ENCODE results near the gene PELO. TPM values are rescaled to one million over a fixed set of nuclear protein-coding genes. Genes with fewer than 3 reads are reported as not detected.

Gene PELO
- polyA plus RNA-seq, 1 of the 3 experiments (the other 2 are of a cell fraction) = 10.7 TPM

GRCh38 chr5:52808316-52808901 lies 20.7 kb downstream of the PELO start:
- Histone ChIP-seq H3K79me2 (ENCODE audit: insufficient read depth) (peaks cover 39% of the 10 kb centered on the region), H3K4me3 (ENCODE audit: low read depth in 2 of 2, low read length in 1 of 2) (no peak overlapping the region), H3K36me3 (replicated peaks in 1 of 2; ENCODE audit: control insufficient read depth in 1 of 2, insufficient read depth in 2 of 2, low read length in 1 of 2) (peaks cover 26 to 27% of the 10 kb centered on the region in 2 experiments), H3K4me1 (ENCODE audit: control insufficient read depth in 1 of 2, insufficient read depth in 2 of 2, low read depth in 1 of 2, low read length in 1 of 2) (peaks cover 3 to 22% of the 10 kb centered on the region in 2 experiments), H3K9ac (no peak overlapping the region), H3K9me3 (no peaks in the 10 kb centered on the region), H3K27me3 (ENCODE audit: insufficient read depth) (no peaks in the 10 kb centered on the region), H3K27ac (ENCODE audit: low read depth in 2 of 2, low read length in 1 of 2) (no peak overlapping the region), H3K9me2 (no peaks in the 10 kb centered on the region), H3K4me2 (no peak overlapping the region), H3F3A (replicated peaks; ENCODE audit: insufficient read depth) (peaks cover 21% of the 10 kb centered on the region), H2AFZ (ENCODE audit: low read depth) (no peak overlapping the region), H4K20me1 (ENCODE audit: insufficient read depth) (peaks cover 3% of the 10 kb centered on the region; the same call in 1 of the 2 replicates)
- whole genome bisulfite sequencing (ENCODE audit: low lambda C conversion rate) = 91% methylated on average over 2 of the region's 2 CpGs
- ChIA-PET CTCF (interaction anchor here (1.4 kb wide), 1 partner anchor 19 kb away, joined by 4 read pairs; no protein-coding TSS in a partner anchor), POLR2A (no interaction called here)
- no peak for DNase-seq
- TF ChIP-seq YY1 (IDR thresholded peaks at IDR 0.05; ENCODE audit: low read depth) (no peak), USF1 (IDR thresholded peaks at IDR 0.05; ENCODE audit: borderline replicate concordance, low read depth) (no peak), JUND (IDR thresholded peaks at IDR 0.05) (no peak), FOXJ3 (CRISPR knock-in tag; IDR thresholded peaks at IDR 0.05) (no peak), RXRA (IDR thresholded peaks at IDR 0.05; ENCODE audit: borderline replicate concordance, low read depth) (no peak), MAX (IDR thresholded peaks at IDR 0.05; ENCODE audit: low read depth) (no peak), SIN3A (IDR thresholded peaks at IDR 0.05; ENCODE audit: borderline replicate concordance, low read depth, low read length) (no peak), GABPA (IDR thresholded peaks at IDR 0.05; ENCODE audit: low read depth) (no peak), POLR2AphosphoS5 (IDR thresholded peaks at IDR 0.05; ENCODE audit: low read depth, low read length) (no peak), RCOR1 (IDR thresholded peaks at IDR 0.05; ENCODE audit: low read length) (no peak), FOXM1 (IDR thresholded peaks at IDR 0.05; ENCODE audit: low read depth) (no peak), EP300 (IDR thresholded peaks at IDR 0.05; ENCODE audit: borderline replicate concordance in 1 of 2, low read depth in 1 of 2, low read length in 1 of 2) (no peak), REST (IDR thresholded peaks at IDR 0.05; ENCODE audit: low read depth, low read length) (no peak), PBX3 (IDR thresholded peaks at IDR 0.05) (no peak), MXI1 (IDR thresholded peaks at IDR 0.05; ENCODE audit: low read depth, low read length) (no peak), IRF3 (IDR thresholded peaks at IDR 0.05; ENCODE audit: low read depth, low read length) (no peak), ELF1 (IDR thresholded peaks at IDR 0.05) (no peak), NRF1 (IDR thresholded peaks at IDR 0.05; ENCODE audit: low read depth, low read length) (no peak), TEAD4 (IDR thresholded peaks at IDR 0.05; ENCODE audit: borderline replicate concordance, insufficient read depth) (no peak)
